HUDEP-2 (cell line): ENCODE measurements around the gene SNX25.
"Not testable (repeated sequence)": the region's sequence is repeated elsewhere in the genome, so short reads cannot be mapped to it uniquely, and the experiment has no call there.

Experiments
- DNase-seq, 76 experiments: peaks; one replicate each; lab custom pipeline; 2025; ENCODE audit not compliant: unreplicated experiment in 76 of 76; lab: John Stamatoyannopoulos, UW

Gene SNX25

GRCh38 chr4:185227713-185228278 is 18.4 kb downstream of the SNX25 start:
- DNase-seq = no peak

DNA sequence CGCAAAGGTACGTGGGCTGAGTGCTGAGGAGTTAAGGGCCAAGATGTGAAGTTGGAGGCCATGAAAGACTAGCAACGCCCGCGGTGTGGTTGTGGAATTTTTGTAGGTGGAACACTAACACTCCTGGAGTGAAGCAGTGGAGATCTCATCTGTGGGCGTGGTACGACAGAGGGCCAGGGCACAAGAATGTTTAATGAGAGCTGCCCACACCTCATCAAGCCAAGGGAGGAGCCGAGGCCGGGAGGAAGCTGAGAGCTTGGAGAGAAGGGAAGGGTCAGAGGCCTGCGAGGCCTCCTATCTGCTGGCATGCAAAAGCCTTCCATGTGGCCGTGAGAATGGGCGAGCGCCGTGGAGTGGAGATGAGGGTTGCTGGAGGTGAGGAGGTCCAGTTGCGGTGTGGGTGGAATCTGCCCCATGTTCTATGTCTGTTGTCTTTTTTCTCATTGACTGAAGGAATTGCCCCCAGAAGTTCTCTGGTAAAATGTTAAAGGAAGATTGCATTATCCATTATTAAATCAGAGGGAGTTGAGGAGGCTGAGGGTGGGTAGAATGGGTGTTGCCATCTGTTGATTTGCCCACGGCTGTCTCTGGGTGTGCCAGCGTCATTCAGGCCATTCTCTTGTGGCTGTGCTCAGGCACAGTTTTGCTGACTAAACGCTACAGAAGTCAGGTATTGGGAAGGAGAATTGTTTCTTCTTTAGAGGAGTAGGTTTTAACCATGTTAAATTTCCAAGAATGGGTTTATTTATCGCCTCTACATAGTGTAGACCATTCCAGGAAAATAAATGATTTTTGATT is 19.8 kb downstream of the SNX25 start:
- DNase-seq = peak in 1 of 76 experiments; percentile 3

GRCh38 chr4:185232370-185232769 is 23.0 kb downstream of the SNX25 start:
- DNase-seq = no peak

- no peak for DNase-seq
Observed at GRCh38 chr4:185235119-185235842, 25.9 kb downstream of the SNX25 start.

DNA sequence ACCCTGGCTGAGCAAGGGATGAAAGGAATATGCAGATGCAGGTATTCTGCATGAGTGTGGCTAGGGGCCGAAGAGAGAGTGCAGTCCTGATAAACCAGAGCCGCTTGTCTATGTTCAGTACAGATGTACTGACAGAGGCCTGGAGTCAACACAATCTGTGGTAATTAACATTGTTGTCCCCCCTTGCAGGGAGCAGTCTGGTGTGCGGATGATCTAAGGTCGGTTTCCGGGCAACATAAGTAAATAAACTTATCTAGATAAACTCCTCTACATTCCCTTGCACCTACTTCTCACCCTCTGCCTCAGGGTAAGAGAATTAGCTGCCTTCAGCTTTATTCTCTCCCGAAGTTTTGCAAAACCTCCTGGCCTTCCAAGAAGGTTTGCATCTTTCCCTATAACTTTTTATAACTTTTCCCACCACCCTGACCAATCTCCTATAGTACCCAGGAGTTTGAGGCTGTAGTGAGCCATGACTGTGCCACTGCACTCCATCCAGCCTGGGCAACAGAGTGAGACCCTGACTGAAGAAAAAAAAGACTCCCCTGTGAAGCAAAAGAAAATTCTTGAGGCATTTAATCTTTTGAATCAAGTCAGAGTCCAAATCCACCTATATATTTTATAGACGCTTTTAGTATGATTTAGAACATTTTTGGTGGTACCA is 26.6 kb downstream of the SNX25 start:
- DNase-seq = peak in 1 of 76 experiments; percentile 8

DNA sequence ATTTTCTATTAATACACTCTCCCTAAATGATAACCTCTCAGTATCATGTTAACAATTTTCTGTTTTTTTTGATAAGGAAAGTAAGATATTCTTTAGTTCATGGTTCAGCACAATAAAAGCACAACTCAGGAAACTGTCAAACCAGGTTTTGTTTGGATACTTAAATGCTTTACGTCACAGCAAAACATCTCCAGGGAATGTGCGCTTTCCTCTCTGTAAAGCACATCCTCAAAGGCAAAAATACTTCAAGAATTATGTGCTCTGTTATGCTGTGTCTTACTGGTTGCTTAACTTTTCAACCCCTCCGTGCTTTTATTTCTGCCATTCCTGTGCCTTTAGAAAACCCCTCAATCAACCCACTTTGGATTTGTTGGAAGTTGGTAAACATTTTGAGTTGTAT is 27.8 kb downstream of the SNX25 start:
- DNase-seq = no peak

GRCh38 chr4:185238215-185238681 is 28.9 kb downstream of the SNX25 start:
- no peak for DNase-seq

- DNase-seq = no peak
Observed at GRCh38 chr4:185238750-185239149, 29.4 kb downstream of the SNX25 start.

DNA sequence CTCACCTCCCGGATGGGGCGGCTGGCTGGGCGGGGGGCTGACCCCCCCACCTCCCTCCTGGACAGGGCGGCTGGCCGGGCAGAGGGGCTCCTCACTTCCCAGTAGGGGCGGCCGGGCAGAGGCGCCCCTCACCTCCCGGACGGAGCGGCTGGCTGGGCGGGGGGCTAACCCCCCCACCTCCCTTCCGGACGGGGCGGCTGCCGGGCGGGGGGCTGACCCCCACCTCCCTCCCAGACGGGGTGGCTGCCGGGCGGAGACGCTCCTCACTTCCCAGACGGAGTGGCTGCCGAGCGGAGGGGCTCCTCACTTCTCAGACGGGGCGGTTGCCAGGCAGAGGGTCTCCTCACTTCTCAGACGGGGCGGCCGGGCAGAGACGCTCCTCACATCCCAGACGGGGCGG is 31.1 kb downstream of the SNX25 start:
- DNase-seq = not testable (repeated sequence)

GRCh38 chr4:185242749-185243533 is 33.5 kb downstream of the SNX25 start:
- no peak for DNase-seq

GRCh38 chr4:185243879-185244278 is 34.5 kb downstream of the SNX25 start:
- no peak for DNase-seq

DNA sequence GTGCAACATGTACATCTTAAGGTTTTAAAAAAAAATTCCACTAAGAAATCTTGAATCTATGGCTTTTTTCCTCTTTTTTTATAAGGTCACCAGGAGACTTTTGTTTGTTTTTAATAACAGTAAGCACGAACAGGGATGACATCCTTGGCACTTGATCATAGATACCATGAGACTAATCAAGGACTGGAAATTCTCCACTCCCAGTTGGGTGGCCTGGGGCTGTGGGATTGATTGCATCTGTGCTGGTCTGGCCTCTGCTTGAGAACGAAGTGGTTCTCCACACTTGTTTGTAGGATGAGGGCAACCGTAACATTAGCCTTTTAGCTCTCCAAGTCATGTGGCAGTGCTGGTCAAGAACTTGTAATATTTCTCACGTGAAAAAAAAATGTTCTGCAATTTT is 35.4 kb downstream of the SNX25 start:
- no peak for DNase-seq

GRCh38 chr4:185246453-185246852 is 37.1 kb downstream of the SNX25 start:
- no peak for DNase-seq

DNA sequence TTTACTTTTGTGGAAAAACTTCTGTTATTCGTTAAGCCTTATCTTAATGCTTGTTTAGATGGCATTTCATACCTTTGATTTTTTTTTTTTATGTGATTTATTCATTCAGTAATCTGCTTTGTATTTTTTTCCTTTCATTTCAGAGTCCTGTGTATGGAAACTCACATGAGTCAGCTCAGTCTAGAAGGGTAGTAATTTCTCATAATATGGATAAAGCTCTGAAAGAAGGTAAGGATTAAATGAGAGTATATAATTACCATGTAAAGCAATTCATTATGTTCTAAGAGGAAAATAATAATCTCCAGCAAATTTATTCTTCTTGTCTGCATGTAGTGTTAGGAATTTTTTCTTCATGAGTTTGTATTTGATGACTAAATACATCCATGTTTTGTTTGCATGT is 37.8 kb downstream of the SNX25 start:
- no peak for DNase-seq

- DNase-seq = no peak
Observed at GRCh38 chr4:185248393-185249039, 39.1 kb downstream of the SNX25 start.

- DNase-seq = no peak
Observed at GRCh38 chr4:185249105-185249504, 39.7 kb downstream of the SNX25 start.

DNA sequence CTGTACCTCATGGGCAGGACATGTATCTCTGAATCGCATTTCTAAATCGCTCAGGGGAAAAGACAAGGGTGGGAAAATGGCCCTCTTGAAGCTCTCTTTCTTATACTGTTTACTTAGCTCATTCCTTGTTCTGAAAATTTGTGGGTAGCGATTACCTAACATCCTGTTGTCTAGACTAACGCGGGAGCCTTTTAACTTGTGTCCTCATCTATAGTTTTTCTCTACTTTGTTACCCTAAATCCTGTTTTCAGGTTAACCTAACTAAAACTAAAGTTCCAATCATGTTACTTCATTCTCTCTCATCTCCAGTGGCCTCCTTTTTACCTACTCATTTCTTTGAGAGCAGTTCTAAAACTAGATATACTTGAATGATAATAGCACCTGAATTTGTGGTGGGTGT is 45.0 kb downstream of the SNX25 start:
- DNase-seq = no peak

GRCh38 chr4:185255868-185256267 is 46.5 kb downstream of the SNX25 start:
- DNase-seq = no peak

GRCh38 chr4:185256446-185256845 is 47.0 kb downstream of the SNX25 start:
- no peak for DNase-seq

DNA sequence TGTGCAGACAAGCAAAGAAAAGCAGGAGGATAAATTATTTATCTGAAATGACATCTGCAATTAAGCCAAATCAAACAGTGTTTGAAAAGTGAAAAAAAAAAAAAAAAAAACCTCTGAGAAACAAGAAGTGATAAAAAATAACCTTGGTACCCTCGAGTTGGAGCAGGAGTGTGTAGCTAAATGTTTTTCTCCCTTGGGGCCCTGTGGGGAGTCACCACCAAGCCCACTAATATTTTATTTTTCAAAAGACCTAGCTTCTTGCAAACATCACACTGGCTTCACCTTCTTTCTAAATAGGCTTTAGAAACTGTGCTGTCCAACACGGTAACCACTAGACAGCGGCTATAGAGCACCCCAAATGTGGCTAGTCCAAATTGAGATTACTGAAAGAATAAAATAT is 47.7 kb downstream of the SNX25 start:
- no peak for DNase-seq
